ENCODE measurements around the gene PICK1. TPM values are rescaled to one million over a fixed set of nuclear protein-coding genes. Genes with fewer than 3 reads are reported as not detected.

Gene PICK1
- total RNA-seq, 2 experiments from 2014 or later, result 13.9 to 14.9 TPM

- ChIA-PET CTCF (interaction anchor here (0.8 kb wide), 1 partner anchor 24 kb away, joined by 4 read pairs; no protein-coding TSS in a partner anchor), POLR2A (no interaction called here)
- ATAC-seq (no peak), DNase-seq (no peak)
- H3K27ac Mint-ChIP-seq, result no peak overlapping the region
- H3K4me1 Mint-ChIP-seq (ENCODE audit: low read depth), result no peaks in the 10 kb centered on the region
- H3K4me3 Mint-ChIP-seq, result no peak overlapping the region
- no peaks in the 10 kb centered on the region for H3K27me3 Mint-ChIP-seq
- H3K9me3 Mint-ChIP-seq, result no peaks in the 10 kb centered on the region
- H3K36me3 Mint-ChIP-seq (ENCODE audit: low read depth), result no peaks in the 10 kb centered on the region
- TF ChIP-seq CTCF (IDR thresholded peaks at IDR 0.05), result no peak
- intact Hi-C loops (cut with micrococcal nuclease), result no loop called here
Observed at GRCh38 chr22:38028344-38029130, 28.7 kb upstream of the PICK1 start.

- ATAC-seq, result no peak
- H3K4me3 Mint-ChIP-seq, result no peak overlapping the region
- H3K9me3 Mint-ChIP-seq, result no peaks in the 10 kb centered on the region
- no peaks in the 10 kb centered on the region for H3K27me3 Mint-ChIP-seq
- H3K27ac Mint-ChIP-seq, result no peak overlapping the region
- no peak for TF ChIP-seq CTCF (IDR thresholded peaks at IDR 0.05)
- POLR2A ChIA-PET, result no interaction called here
- no peaks in the 10 kb centered on the region for H3K36me3 Mint-ChIP-seq (ENCODE audit: low read depth)
- no peak for DNase-seq
- intact Hi-C loops (cut with micrococcal nuclease), result no loop called here
- H3K4me1 Mint-ChIP-seq (ENCODE audit: low read depth), result no peaks in the 10 kb centered on the region
- CTCF ChIA-PET, result no interaction called here
Observed at GRCh38 chr22:38029370-38029769, 27.8 kb upstream of the PICK1 start.

- ChIA-PET CTCF (no interaction called here), POLR2A (no interaction called here)
- no peak for TF ChIP-seq CTCF (IDR thresholded peaks at IDR 0.05)
- no peaks in the 10 kb centered on the region for H3K4me1 Mint-ChIP-seq (ENCODE audit: low read depth)
- no peaks in the 10 kb centered on the region for H3K9me3 Mint-ChIP-seq
- DNase-seq, result no peak
- H3K36me3 Mint-ChIP-seq (ENCODE audit: low read depth), result no peaks in the 10 kb centered on the region
- ATAC-seq, result no peak
- no peak overlapping the region for H3K4me3 Mint-ChIP-seq
- no peak overlapping the region for H3K27ac Mint-ChIP-seq
- intact Hi-C loops (cut with micrococcal nuclease), result no loop called here
- no peaks in the 10 kb centered on the region for H3K27me3 Mint-ChIP-seq
Observed at GRCh38 chr22:38029901-38030300, 27.3 kb upstream of the PICK1 start.

GRCh38 chr22:38030311-38031133 is 26.7 kb upstream of the PICK1 start:
- ChIA-PET CTCF (interaction anchor here (1.0 kb wide), 1 partner anchor 21 kb away, joined by 3 read pairs; no protein-coding TSS in a partner anchor), POLR2A (no interaction called here)
- intact Hi-C loops (cut with micrococcal nuclease), result no loop called here
- no peak overlapping the region for H3K4me3 Mint-ChIP-seq
- no peaks in the 10 kb centered on the region for H3K4me1 Mint-ChIP-seq (ENCODE audit: low read depth)
- no peak for TF ChIP-seq CTCF (IDR thresholded peaks at IDR 0.05)
- no peak for ATAC-seq
- H3K27ac Mint-ChIP-seq, result no peak overlapping the region
- H3K27me3 Mint-ChIP-seq, result no peaks in the 10 kb centered on the region
- no peaks in the 10 kb centered on the region for H3K9me3 Mint-ChIP-seq
- no peak for DNase-seq
- no peaks in the 10 kb centered on the region for H3K36me3 Mint-ChIP-seq (ENCODE audit: low read depth)

- no peak for DNase-seq
- CTCF ChIA-PET, result interaction anchor here (1.0 kb wide), 1 partner anchor 20 kb away, joined by 3 read pairs; no protein-coding TSS in a partner anchor
- TF ChIP-seq CTCF (IDR thresholded peaks at IDR 0.05), result no peak
- intact Hi-C loops (cut with micrococcal nuclease), result no loop called here
- no peak overlapping the region for H3K27ac Mint-ChIP-seq
- no peaks in the 10 kb centered on the region for H3K36me3 Mint-ChIP-seq (ENCODE audit: low read depth)
- ATAC-seq, result no peak
- no peaks in the 10 kb centered on the region for H3K27me3 Mint-ChIP-seq
- H3K4me3 Mint-ChIP-seq, result no peak overlapping the region
- no peaks in the 10 kb centered on the region for H3K4me1 Mint-ChIP-seq (ENCODE audit: low read depth)
- POLR2A ChIA-PET, result no interaction called here
- H3K9me3 Mint-ChIP-seq, result no peaks in the 10 kb centered on the region
Observed at GRCh38 chr22:38031491-38031890, 25.7 kb upstream of the PICK1 start.
